Left renal cortex interstitium (tissue), 4 donors: ENCODE results near the gene ABCA3. TPM values are rescaled to one million over a fixed set of nuclear protein-coding genes. Genes with fewer than 3 reads are reported as not detected.

ENCODE experiments used
- DNase-seq, 4 donors: peaks; one replicate each; pipeline ENCODE4 v3.0.0-alpha.2; 2013; ENCODE audit warnings: low read depth in 4 of 4, low spot score in 2 of 4, missing footprints in 1 of 4
- polyA plus RNA-seq, 4 donors: library from polyadenylated mRNA; unstranded; fragments of 120-200 nt; gene quantifications; one replicate each; pipeline ENCODE4 v1.2.1, GENCODE V29; 2013; ENCODE audit not compliant: insufficient read length in 4 of 4

The ABCA3 gene
- polyA plus RNA-seq, 4 donors: 5.1 to 6.9 (median 6.1) TPM

- no peak for DNase-seq
Observed at GRCh38 chr16:2358811-2359210, 18.3 kb upstream of the ABCA3 start.

GRCh38 chr16:2357331-2357730, 16.8 kb upstream of the ABCA3 start:
- DNase-seq: no peak

GRCh38 chr16:2350500-2350899, 10.0 kb upstream of the ABCA3 start:
- DNase-seq: no peak

- no peak for DNase-seq
Observed at GRCh38 chr16:2343211-2343610, 2.7 kb upstream of the ABCA3 start.

- DNase-seq: no peak
Observed at GRCh38 chr16:2341456-2342447, 1.2 kb upstream of the ABCA3 start.

- DNase-seq: peak in 1 of 4 donors; percentile 9
Observed at GRCh38 chr16:2339521-2340484, 725 bp downstream of the ABCA3 start.

- no peak for DNase-seq
Observed at GRCh38 chr16:2337431-2338296, 2.9 kb downstream of the ABCA3 start.

- DNase-seq: no peak
Observed at GRCh38 chr16:2335286-2335895, 5.1 kb downstream of the ABCA3 start.

GRCh38 chr16:2333772-2334379, 6.7 kb downstream of the ABCA3 start:
- no peak for DNase-seq

GRCh38 chr16:2333231-2333630, 7.3 kb downstream of the ABCA3 start:
- DNase-seq: no peak

GRCh38 chr16:2331931-2332267, 8.6 kb downstream of the ABCA3 start:
- DNase-seq: no peak

- no peak for DNase-seq
Observed at GRCh38 chr16:2331199-2331930, 9.2 kb downstream of the ABCA3 start.

- no peak for DNase-seq
Observed at GRCh38 chr16:2329532-2329931, 11.0 kb downstream of the ABCA3 start.

GRCh38 chr16:2328428-2328827, 12.1 kb downstream of the ABCA3 start:
- no peak for DNase-seq

GRCh38 chr16:2326191-2326590, 14.3 kb downstream of the ABCA3 start:
- DNase-seq: no peak

GRCh38 chr16:2325791-2326190, 14.7 kb downstream of the ABCA3 start:
- DNase-seq: no peak

- no peak for DNase-seq
Observed at GRCh38 chr16:2325181-2325580, 15.3 kb downstream of the ABCA3 start.

- no peak for DNase-seq
Observed at GRCh38 chr16:2324296-2324859, 16.1 kb downstream of the ABCA3 start.
